ENCODE data around the gene COASY. TPM values are rescaled to one million over a fixed set of nuclear protein-coding genes. Genes with fewer than 3 reads are reported as not detected.

Gene COASY
- total RNA-seq, 1 experiment from 2014 or later = 131 TPM

DNA sequence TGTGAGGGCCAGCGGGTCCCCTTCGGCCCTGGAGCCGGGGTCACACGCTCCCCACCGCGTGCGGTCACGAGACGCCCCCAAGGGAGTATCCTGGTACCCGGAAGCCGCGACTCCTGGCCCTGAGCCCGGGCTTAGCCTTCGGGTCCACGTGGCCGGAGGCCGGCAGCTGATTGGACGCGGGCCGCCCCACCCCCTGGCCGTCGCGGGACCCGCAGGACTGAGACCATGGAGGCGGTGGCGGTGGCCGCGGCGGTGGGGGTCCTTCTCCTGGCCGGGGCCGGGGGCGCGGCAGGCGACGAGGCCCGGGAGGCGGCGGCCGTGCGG lies 25.9 kb upstream of the COASY start, which contains the start of gene NAGLU (continued):
- TF ChIP-seq SP1 (CRISPR knock-in tag; conservative IDR thresholded peaks at IDR 0.05) (peak; percentile 46; the same call in 1 of the 2 replicates), NFYB (CRISPR knock-in tag; conservative IDR thresholded peaks at IDR 0.05; ENCODE audit: low read depth) (peak; percentile 83), E2F1 (CRISPR knock-in tag; IDR thresholded peaks at IDR 0.05) (0 out of 2 replicates have a peak, but pooled peaks have one; percentile 31), ATF6 (CRISPR knock-in tag; IDR thresholded peaks at IDR 0.05) (no peak), STAT6 (CRISPR knock-in tag; conservative IDR thresholded peaks at IDR 0.05; ENCODE audit: low read depth) (no peak), ZNF219 (CRISPR knock-in tag; IDR thresholded peaks at IDR 0.05; ENCODE audit: borderline replicate concordance) (no peak), ZNF425 (CRISPR knock-in tag; conservative IDR thresholded peaks at IDR 0.05) (no peak), PRDM15 (CRISPR knock-in tag; IDR thresholded peaks at IDR 0.05) (no peak), CREB1 (CRISPR knock-in tag; IDR thresholded peaks at IDR 0.05) (0 out of 2 replicates have a peak, but pooled peaks have one; percentile 25), TP53 (CRISPR knock-in tag; IDR thresholded peaks at IDR 0.05) (0 out of 2 replicates have a peak, but pooled peaks have one; percentile 40), EMX1 (CRISPR knock-in tag; IDR thresholded peaks at IDR 0.05) (no peak)
- TF ChIP-seq, protein P1, sequence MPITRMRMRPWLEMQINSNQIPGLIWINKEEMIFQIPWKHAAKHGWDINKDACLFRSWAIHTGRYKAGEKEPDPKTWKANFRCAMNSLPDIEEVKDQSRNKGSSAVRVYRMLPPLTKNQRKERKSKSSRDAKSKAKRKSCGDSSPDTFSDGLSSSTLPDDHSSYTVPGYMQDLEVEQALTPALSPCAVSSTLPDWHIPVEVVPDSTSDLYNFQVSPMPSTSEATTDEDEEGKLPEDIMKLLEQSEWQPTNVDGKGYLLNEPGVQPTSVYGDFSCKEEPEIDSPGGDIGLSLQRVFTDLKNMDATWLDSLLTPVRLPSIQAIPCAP (CRISPR knock-in tag; IDR thresholded peaks at IDR 0.05) = peak; percentile 59; the same call in 1 of the 2 replicates

Measured in WTC11 (cell line).